Naive thymus-derived CD4-positive, alpha-beta T cell (primary cell): ENCODE results near the gene CHRNA10. TPM values are rescaled to one million over a fixed set of nuclear protein-coding genes. Genes with fewer than 3 reads are reported as not detected.

Experiments
- ATAC-seq: fragments of 150-1000 bp; cut with Tn5 transposase; 2 replicates; pipeline ENCODE4 v1.10.0; 2021; ENCODE audit warnings: mild to moderate bottlenecking, moderate library complexity
- CTCF ChIA-PET: fragments of 350-600 bp; sonication (Branson Sonifier 250); formaldehyde crosslinking; loops from one replicate; lab custom pipeline; 2021; ENCODE audit warnings: antibody characterized with exemption; lab: Charles Lee
- POLR2A ChIA-PET: fragments of 350-600 bp; sonication (Branson Sonifier 250); formaldehyde crosslinking; loops from one replicate; lab custom pipeline; 2021; ENCODE audit warnings: antibody characterized with exemption, inconsistent platforms; lab: Charles Lee
- DNase-seq, 9 donors: peaks; one replicate each; pipeline versions ENCODE4 v3.0.0 to v3.0.0-alpha.2; 2020 to 2022; ENCODE audit warnings: mixed read lengths in 1 of 9
- H3K27ac ChIP-seq: one replicate; pipeline ENCODE4 v1.7.0; 2013; ENCODE audit warnings: mild to moderate bottlenecking, low read depth, low read length, moderate library complexity
- H3K27me3 ChIP-seq, 2 donors: one replicate each; pipeline ENCODE4 v1.7.0; 2013; ENCODE audit warnings: low read length in 2 of 2, mild to moderate bottlenecking in 2 of 2, moderate library complexity in 2 of 2; ENCODE audit not compliant: control insufficient read depth in 2 of 2, insufficient read depth in 2 of 2
- H3K36me3 ChIP-seq, 3 experiments: 1 replicate in 2 of 3; 2 replicates in 1 of 3; pipeline ENCODE4 v1.7.0; 2013; ENCODE audit warnings: low read length in 3 of 3, mild to moderate bottlenecking in 3 of 3, moderate library complexity in 1 of 3; ENCODE audit not compliant: insufficient read depth in 3 of 3, control insufficient read depth in 2 of 3
- H3K4me1 ChIP-seq, 2 donors: one replicate each; pipeline ENCODE4 v1.7.0; 2013; ENCODE audit warnings: low read length in 2 of 2, mild to moderate bottlenecking in 2 of 2, moderate library complexity in 1 of 2; ENCODE audit not compliant: control insufficient read depth in 2 of 2, insufficient read depth in 2 of 2
- H3K4me3 ChIP-seq: 2 replicates; pipeline ENCODE4 v1.7.0; 2013; ENCODE audit warnings: mild to moderate bottlenecking, low read length
- H3K9me3 ChIP-seq, 3 experiments: 1 replicate in 2 of 3; 2 replicates in 1 of 3; pipeline ENCODE4 v1.7.0; 2013; ENCODE audit warnings: low read length in 3 of 3; ENCODE audit not compliant: control insufficient read depth in 2 of 3
- H3K27ac Mint-ChIP-seq, 9 donors: one replicate each; pipeline ENCODE4 v1.8.0; 2020 to 2022; ENCODE audit warnings: mixed read lengths in 9 of 9, mild to moderate bottlenecking in 8 of 9, moderate library complexity in 5 of 9, inconsistent platforms in 2 of 9
- H3K27me3 Mint-ChIP-seq, 5 donors: one replicate each; pipeline ENCODE4 v1.8.0; 2021 to 2022; ENCODE audit warnings: mixed read lengths in 5 of 5, mild to moderate bottlenecking in 1 of 5
- H3K36me3 Mint-ChIP-seq, 5 donors: one replicate each; pipeline ENCODE4 v1.8.0; 2020 to 2022; ENCODE audit warnings: mixed read lengths in 5 of 5, mild to moderate bottlenecking in 3 of 5, inconsistent platforms in 1 of 5
- H3K4me1 Mint-ChIP-seq, 7 donors: one replicate each; pipeline ENCODE4 v1.8.0; 2020 to 2022; ENCODE audit warnings: mixed read lengths in 7 of 7, mild to moderate bottlenecking in 3 of 7, inconsistent platforms in 1 of 7
- H3K4me3 Mint-ChIP-seq, 10 donors: one replicate each; pipeline ENCODE4 v1.8.0; 2020 to 2022; ENCODE audit warnings: mild to moderate bottlenecking in 10 of 10, mixed read lengths in 10 of 10, moderate library complexity in 6 of 10, inconsistent platforms in 2 of 10
- H3K9me3 Mint-ChIP-seq, 11 donors: one replicate each; pipeline ENCODE4 v1.8.0; 2020 to 2022; ENCODE audit warnings: mixed read lengths in 11 of 11, mild to moderate bottlenecking in 4 of 11, inconsistent platforms in 1 of 11, moderate library complexity in 1 of 11
- intact Hi-C, 2 donors: fragments of 100-400 bp; cut with micrococcal nuclease; formaldehyde crosslinking; loops; one replicate each; pipeline ENCODE4 v1.15.1; 2023
- polyA plus RNA-seq, 2 donors: library from polyadenylated mRNA; unstranded; fragments of 300-500 nt; fragmentation: Illumina TruSeq; gene quantifications; one replicate each; pipeline ENCODE4 v1.2.3, GENCODE V29; 2021
- total RNA-seq, 6 experiments: library from RNA in 5 of 6; stranded (reverse) in 5 of 6; gene quantifications; 1 replicate in 5 of 6; 2 replicates in 1 of 6; pipeline ENCODE4 v1.2.3 and lab custom pipeline; 2021 to 2026

Gene CHRNA10
- total and polyA plus RNA-seq, 7 experiments from 2014 or later, result 0.24 to 5.8 (median 1.7) TPM; not detected in 1

DNA sequence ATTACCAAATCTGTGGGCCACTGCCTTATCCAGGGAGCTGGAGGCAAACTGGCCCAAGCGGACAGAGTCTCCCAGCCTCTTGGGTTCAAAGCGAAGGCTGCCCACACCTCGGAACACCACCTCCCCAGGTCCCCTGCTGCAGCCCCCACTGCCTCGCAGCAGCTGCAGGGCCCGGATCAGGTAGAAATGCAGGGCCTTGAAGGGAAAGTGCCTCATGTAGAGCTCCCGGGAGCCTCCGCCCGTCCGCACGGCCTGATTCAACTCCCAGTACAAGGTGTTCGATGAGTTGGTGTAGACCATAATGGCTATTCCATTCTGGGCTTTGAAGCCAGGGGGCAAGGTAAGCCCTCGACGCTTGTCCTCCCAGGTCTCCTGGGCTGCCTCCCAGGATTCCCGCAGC, 31.3 kb downstream of the CHRNA10 start:
- H3K9me3 ChIP-seq, result no peaks in the 10 kb centered on the region
- CTCF ChIA-PET, result no interaction called here
- peaks cover 7 to 11% of the 10 kb centered on the region in 2 donors for H3K4me1 ChIP-seq
- no peak overlapping the region for H3K27ac Mint-ChIP-seq
- peaks cover 0 to 5% (median 0%) of the 10 kb centered on the region in 5 donors for H3K36me3 Mint-ChIP-seq
- peaks cover 0 to 5% (median 0%) of the 10 kb centered on the region in 11 donors for H3K9me3 Mint-ChIP-seq
- H3K27ac ChIP-seq, result no peak overlapping the region
- POLR2A ChIA-PET, result no interaction called here
- no peak overlapping the region for H3K4me3 ChIP-seq
- intact Hi-C loops, result no loop called here
- H3K27me3 ChIP-seq, result no peaks in the 10 kb centered on the region
- DNase-seq (no peak), ATAC-seq (no peak)
- H3K27me3 Mint-ChIP-seq, result peaks cover 7 to 40% (median 22%) of the 10 kb centered on the region in 5 donors
- H3K4me3 Mint-ChIP-seq, result peak overlapping the region in 1 of 10 donors; percentile 7
- H3K36me3 ChIP-seq, result no peaks in the 10 kb centered on the region
- peaks cover 5 to 14% (median 8%) of the 10 kb centered on the region in 7 donors for H3K4me1 Mint-ChIP-seq

DNA sequence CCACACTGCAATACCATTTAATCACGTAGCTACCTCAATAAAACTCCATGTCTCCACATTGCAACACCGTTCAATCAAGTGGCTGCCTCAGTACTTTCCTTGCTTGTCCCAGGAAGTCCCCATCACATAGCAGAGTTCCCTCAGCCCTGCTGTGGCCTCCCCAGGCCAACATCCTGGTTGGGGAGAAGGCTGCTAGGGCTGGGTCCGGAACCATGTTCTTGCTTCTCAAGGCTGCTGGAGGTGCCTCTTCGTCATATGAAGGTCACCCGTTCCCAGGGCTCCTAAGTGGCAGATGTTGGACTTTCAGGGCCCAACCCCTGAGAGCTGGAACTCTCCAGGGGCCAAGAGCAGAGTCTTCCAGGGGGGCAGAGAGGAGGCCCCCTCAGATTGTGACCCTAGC, 32.7 kb downstream of the CHRNA10 start:
- intact Hi-C loops, result no loop called here
- Mint-ChIP-seq H3K27me3 (peaks cover 0 to 26% (median 11%) of the 10 kb centered on the region in 5 donors), H3K27ac (peak overlapping the region in 1 of 9 donors; percentile 44), H3K9me3 (peaks cover 0 to 5% (median 0%) of the 10 kb centered on the region in 11 donors), H3K4me1 (peaks cover 5 to 12% (median 8%) of the 10 kb centered on the region in 7 donors), H3K36me3 (no peaks in the 10 kb centered on the region), H3K4me3 (no peak overlapping the region)
- no peak overlapping the region for H3K4me3 ChIP-seq
- H3K9me3 ChIP-seq, result no peaks in the 10 kb centered on the region
- no peak for DNase-seq
- H3K27ac ChIP-seq, result no peak overlapping the region
- CTCF ChIA-PET, result no interaction called here
- no peaks in the 10 kb centered on the region for H3K36me3 ChIP-seq
- ATAC-seq, result no peak
- POLR2A ChIA-PET, result no interaction called here
- no peaks in the 10 kb centered on the region for H3K27me3 ChIP-seq
- peaks cover 7 to 11% of the 10 kb centered on the region in 2 donors for H3K4me1 ChIP-seq

DNA sequence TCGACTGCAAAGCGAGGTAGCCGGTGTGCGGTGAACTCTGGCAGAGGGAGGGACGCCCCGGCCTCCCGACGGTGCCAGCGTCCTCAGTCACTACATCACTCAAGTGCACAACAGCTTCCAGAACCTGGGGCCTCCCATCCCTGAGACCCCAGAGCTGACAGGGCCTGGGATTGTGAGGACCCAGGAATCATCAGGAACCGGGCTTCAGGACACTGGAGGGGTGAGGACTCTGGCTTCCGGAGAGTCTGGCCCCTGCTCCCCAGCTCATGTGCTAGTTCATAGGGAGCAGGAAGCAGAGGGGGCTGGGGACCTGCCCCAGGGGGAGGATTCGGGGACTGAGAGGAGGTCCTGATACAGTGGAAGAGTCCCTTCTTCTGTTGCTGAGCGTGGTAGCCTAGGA, 34.0 kb downstream of the CHRNA10 start:
- POLR2A ChIA-PET, result no interaction called here
- CTCF ChIA-PET, result no interaction called here

DNA sequence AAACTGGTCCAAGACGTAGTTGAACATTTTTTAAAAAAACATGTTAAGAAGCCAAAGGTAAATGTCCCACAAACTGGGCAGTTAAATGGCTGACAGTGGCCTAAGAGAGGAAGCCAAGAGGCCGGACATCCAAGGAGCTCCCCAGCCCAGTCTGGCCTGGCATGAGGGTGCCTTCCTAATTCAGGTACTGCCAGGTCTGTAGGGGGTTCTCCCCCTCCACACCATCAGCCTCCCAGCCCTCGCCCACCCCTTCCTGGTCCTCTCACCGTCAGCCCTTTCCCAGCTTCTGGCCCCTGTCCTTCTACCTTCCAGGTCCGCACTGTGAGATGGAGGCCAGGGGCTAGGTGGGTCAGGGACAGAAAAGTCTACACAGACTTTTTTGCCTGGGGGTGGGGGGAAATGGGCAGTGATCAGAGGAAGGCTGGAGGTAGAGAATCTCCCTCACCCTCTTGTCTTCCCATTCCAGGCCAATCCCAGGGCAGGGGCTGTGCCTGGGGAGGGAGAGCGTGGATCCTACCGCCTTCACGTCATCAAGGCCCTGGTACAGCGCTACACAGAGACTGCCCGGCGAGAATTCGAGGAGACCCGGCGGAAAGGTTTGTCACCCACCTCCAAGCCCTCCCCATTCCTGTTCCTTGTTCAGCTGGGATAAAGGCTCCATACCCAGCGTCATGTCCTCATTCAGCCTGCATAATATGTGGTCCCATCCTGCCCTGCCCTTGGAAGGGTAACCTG, 35.4 kb downstream of the CHRNA10 start:
- DNase-seq, result no peak
- Mint-ChIP-seq H3K27me3 (peaks cover 0 to 9% (median 5%) of the 10 kb centered on the region in 5 donors), H3K36me3 (no peaks in the 10 kb centered on the region), H3K4me1 (peaks cover 0 to 2% (median 0%) of the 10 kb centered on the region in 7 donors), H3K4me3 (no peak overlapping the region), H3K27ac (no peak overlapping the region), H3K9me3 (peaks cover 0 to 3% (median 0%) of the 10 kb centered on the region in 11 donors)
- Histone ChIP-seq H3K4me3 (no peak overlapping the region), H3K27ac (no peak overlapping the region), H3K36me3 (no peaks in the 10 kb centered on the region), H3K9me3 (no peaks in the 10 kb centered on the region), H3K27me3 (no peaks in the 10 kb centered on the region), H3K4me1 (no peaks in the 10 kb centered on the region)
- CTCF ChIA-PET, result no interaction called here
- ATAC-seq, result no peak
- intact Hi-C loops, result no loop called here
- POLR2A ChIA-PET, result no interaction called here

More for the DNA sequence above, 34.0 kb downstream of the CHRNA10 start:
- H3K27ac ChIP-seq, result no peak overlapping the region
- Mint-ChIP-seq H3K27me3 (peaks cover 0 to 15% (median 10%) of the 10 kb centered on the region in 5 donors), H3K9me3 (peaks cover 0 to 3% (median 0%) of the 10 kb centered on the region in 11 donors), H3K4me3 (no peak overlapping the region), H3K36me3 (no peaks in the 10 kb centered on the region), H3K27ac (no peak overlapping the region), H3K4me1 (peaks cover 0 to 5% (median 5%) of the 10 kb centered on the region in 7 donors)
- DNase-seq, result no peak
- H3K27me3 ChIP-seq, result no peaks in the 10 kb centered on the region
- H3K36me3 ChIP-seq, result no peaks in the 10 kb centered on the region
- peaks cover 0 to under 1% of the 10 kb centered on the region in 2 donors for H3K4me1 ChIP-seq
- ATAC-seq, result no peak
- intact Hi-C loops, result no loop called here
- no peak overlapping the region for H3K4me3 ChIP-seq
- H3K9me3 ChIP-seq, result no peaks in the 10 kb centered on the region

DNA sequence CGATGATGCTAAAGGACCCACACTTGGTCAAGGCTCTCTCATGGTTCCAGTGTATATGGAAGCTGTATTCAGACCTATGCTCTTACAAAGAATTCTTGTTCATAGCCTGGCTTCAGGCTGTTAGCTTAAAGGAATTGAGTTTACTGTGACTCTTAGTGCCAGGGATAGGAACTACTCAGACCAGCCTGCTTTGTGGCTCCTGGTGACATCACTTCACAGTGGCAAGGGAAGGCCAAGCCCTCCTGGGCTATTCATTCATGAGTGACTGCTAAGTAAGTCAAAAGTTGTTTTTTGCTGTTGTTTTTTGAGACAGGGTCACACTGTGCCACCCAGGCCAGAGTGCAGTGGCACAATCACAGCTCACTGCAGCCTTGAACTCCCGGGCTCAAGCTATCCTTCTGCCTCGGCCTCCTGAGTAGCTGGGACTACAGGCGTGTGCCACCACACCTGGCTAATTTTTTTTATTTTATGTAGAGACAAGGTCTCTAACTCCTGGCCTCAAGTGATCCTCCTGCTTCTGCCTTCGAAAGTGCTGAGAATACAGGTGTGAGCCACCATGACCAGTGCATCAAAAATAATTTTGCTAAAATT, 39.0 kb downstream of the CHRNA10 start:
- ChIA-PET CTCF (interaction anchor here (0.7 kb wide), 1 partner anchor 18 kb away, joined by 3 read pairs; no protein-coding TSS in a partner anchor), POLR2A (interaction anchor here (0.6 kb wide), 1 partner anchor 46 kb away, joined by 3 read pairs; no protein-coding TSS in a partner anchor)
- no peak overlapping the region for H3K4me3 Mint-ChIP-seq
- DNase-seq, result no peak
- H3K4me1 Mint-ChIP-seq, result peaks cover 0 to 2% (median 0%) of the 10 kb centered on the region in 7 donors
- Histone ChIP-seq H3K27me3 (no peaks in the 10 kb centered on the region), H3K36me3 (no peaks in the 10 kb centered on the region), H3K27ac (no peak overlapping the region), H3K4me3 (no peak overlapping the region), H3K4me1 (no peaks in the 10 kb centered on the region), H3K9me3 (no peaks in the 10 kb centered on the region)
- no peak overlapping the region for H3K27ac Mint-ChIP-seq
- no peak for ATAC-seq
- H3K9me3 Mint-ChIP-seq, result no peaks in the 10 kb centered on the region
- intact Hi-C loops, result no loop called here
- peaks cover 0 to 6% (median 0%) of the 10 kb centered on the region in 5 donors for H3K27me3 Mint-ChIP-seq
- peaks cover 0 to 3% (median 0%) of the 10 kb centered on the region in 5 donors for H3K36me3 Mint-ChIP-seq

DNA sequence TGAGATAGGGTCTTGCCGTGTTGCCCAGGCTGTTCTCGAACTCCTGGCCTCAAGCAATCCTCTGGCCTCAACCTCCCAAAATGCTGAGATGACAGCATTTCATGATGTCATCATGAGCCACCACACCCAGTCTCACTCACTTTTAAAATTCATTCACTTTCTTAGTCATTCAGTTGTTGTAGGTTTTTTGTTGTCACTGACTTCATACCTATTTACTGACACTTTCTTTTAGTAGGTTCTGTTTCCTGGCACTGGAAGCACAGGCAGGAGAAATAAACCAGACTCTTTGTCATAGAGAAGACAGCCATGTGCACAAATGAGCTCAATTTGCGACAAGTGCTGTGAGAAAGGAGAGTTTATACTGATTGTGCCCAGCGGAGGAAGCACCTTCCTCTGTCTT, 39.9 kb downstream of the CHRNA10 start:
- ChIA-PET CTCF (no interaction called here), POLR2A (no interaction called here)
- no peaks in the 10 kb centered on the region for H3K36me3 ChIP-seq
- Mint-ChIP-seq H3K4me3 (no peak overlapping the region), H3K4me1 (peaks cover 0 to 8% (median 6%) of the 10 kb centered on the region in 7 donors), H3K36me3 (peaks cover 0 to 3% (median 0%) of the 10 kb centered on the region in 5 donors), H3K27me3 (peaks cover 0 to 3% (median 0%) of the 10 kb centered on the region in 5 donors), H3K9me3 (no peaks in the 10 kb centered on the region), H3K27ac (no peak overlapping the region)
- H3K27me3 ChIP-seq, result no peaks in the 10 kb centered on the region
- H3K9me3 ChIP-seq, result no peaks in the 10 kb centered on the region
- H3K27ac ChIP-seq, result no peak overlapping the region
- ATAC-seq (no peak), DNase-seq (no peak)
- no peak overlapping the region for H3K4me3 ChIP-seq
- H3K4me1 ChIP-seq, result no peaks in the 10 kb centered on the region
- intact Hi-C loops, result no loop called here
